GM21447 (cell line): ENCODE measurements around the gene FABP7.
A peak's percentile ranks its signal among the peaks of the same experiment; 100 is the strongest.

Experiments used
- ATAC-seq: cut with Tn5 transposase; IDR thresholded peaks from one replicate; pipeline ENCODE4 v1.9.1; 2021; ENCODE audit not compliant: unreplicated experiment

The FABP7 gene

GRCh38 chr6:122792766-122793165, 13.2 kb downstream of the FABP7 start:
- no peak for ATAC-seq

DNA sequence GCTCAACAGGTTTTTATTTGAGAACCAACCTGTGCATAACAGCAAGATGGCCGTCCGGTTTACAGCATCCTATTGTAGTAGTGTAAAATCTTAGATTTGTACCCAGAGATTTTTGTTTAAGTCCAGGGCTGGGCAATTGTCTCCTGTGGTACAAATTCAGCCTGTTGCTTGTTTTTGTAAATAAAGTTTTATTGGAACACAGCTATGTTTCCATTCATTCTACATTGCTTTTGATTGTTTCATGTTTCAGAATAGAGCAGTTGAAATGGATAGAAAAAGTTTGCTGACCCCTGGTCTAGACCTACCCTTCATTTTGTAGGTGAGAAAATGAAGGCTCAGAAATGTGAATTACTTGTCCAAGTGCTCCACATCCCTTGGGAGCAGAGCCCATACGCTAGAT, 18.0 kb downstream of the FABP7 start:
- ATAC-seq = no peak

GRCh38 chr6:122798099-122798641, 18.7 kb downstream of the FABP7 start:
- ATAC-seq = peak; percentile 81

GRCh38 chr6:122799140-122799745, 19.7 kb downstream of the FABP7 start:
- no peak for ATAC-seq

GRCh38 chr6:122799916-122800686, 20.6 kb downstream of the FABP7 start:
- no peak for ATAC-seq

GRCh38 chr6:122800906-122801305, 21.4 kb downstream of the FABP7 start:
- no peak for ATAC-seq

DNA sequence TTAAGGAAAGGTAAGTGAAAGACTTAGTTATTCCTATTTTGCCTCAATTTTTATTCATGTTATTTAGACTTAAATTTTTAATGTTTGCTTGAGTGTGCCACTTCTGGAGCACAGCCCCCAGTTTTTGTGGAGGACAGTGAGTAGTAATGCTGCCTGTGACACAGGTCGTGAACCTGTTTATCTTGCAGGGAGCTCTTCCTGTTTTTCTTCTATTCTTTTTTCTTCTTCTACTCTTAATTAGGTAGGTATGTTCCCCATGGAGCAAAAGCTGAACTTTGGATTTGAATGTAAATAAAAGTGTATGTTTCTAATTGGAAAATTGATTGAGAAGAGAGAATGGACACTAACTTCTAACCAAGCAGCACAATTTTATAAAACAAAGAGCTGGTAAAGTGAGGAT, 21.9 kb downstream of the FABP7 start:
- no peak for ATAC-seq

DNA sequence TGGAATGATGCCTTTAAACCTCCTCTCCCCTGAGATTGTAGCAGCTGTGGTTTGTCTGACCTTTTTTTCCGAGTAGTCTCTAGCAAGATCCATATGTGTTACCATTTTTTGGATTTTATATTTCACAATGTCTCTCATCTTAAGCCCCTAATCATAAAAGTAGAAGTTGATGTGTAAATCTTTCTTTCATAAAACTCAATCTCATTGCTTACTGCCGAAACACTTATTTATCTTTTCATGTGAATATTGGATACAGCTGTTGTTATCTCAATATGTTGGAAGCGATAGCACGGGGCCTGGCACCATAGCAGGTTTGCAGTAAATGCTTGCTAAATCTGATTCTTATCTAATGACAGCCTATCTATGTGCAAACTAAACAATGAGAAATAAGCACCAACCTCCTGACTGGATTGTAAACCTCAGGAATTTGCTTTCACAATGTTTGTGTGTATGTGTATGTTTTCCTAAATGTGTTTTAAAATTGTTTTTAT, 23.7 kb downstream of the FABP7 start:
- ATAC-seq = no peak

DNA sequence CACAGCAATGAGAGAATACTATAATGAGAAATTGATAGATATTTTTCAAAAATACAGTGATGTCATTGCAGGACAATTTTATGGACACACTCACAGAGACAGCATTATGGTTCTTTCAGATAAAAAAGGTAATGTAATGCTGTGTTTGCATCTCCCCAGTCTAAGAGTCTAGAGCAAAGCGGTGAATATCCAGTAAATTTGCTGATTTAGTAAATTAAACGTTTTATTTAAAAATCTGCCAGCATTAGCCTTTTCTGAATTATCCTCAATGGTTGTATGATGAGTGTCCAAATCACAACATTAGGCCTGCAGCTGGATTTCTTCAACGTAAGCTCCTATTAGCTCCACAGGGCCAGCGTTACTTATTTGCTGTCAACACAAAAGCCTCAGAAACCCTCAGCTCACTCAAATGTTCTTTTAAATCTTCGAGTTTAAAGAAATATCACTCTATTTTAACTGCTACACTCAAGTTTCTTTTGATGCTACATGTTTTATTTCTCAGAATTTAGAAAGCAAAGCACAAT, 25.5 kb downstream of the FABP7 start:
- ATAC-seq = no peak

GRCh38 chr6:122806291-122806690, 26.8 kb downstream of the FABP7 start:
- no peak for ATAC-seq

DNA sequence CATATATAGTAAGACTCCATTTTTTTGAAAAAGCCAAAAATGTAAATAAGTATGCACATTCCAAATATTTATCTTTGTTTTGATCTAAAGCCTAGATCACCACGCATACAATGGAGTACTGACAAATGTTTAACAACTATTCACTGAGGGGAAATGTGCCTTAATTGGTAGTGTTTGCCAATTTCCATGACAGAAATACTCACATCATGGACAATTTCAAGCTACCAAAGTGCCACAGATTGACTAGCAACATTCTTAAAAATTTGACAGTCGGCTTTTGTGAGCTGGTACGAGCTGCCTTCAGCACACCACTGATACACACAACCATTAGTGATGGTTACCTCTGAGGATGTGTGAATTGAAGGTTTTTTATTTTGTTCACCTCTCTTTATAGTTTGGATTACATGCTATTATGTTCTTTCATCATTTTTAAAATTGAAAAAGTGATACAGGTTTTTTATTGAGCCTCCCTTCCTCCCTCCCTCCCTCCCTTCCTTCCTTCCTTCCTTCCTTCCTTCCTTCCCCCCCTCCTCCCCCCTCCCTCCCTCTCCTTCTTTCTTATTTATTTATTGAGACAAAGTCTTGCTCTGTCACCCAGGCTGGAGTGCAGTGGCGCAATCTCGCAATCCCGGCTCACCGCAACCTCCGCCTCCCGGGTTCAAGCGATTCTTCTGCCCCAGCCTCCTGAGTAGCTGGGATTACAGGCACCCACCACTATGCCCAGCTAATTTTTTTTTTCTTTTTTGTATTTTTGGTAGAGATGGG, 28.8 kb downstream of the FABP7 start:
- no peak for ATAC-seq

DNA sequence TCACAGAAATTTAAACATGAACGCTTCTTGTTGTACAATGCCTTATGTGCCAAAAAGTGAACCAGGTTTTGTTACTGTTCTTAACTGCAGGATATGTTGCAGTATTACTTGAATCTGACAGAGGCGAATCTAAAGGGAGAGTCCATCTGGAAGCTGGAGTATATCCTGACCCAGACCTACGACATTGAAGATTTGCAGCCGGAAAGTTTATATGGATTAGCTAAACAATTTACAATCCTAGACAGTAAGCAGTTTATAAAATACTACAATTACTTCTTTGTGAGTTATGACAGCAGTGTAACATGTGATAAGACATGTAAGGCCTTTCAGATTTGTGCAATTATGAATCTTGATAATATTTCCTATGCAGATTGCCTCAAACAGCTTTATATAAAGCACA, 29.5 kb downstream of the FABP7 start:
- no peak for ATAC-seq

DNA sequence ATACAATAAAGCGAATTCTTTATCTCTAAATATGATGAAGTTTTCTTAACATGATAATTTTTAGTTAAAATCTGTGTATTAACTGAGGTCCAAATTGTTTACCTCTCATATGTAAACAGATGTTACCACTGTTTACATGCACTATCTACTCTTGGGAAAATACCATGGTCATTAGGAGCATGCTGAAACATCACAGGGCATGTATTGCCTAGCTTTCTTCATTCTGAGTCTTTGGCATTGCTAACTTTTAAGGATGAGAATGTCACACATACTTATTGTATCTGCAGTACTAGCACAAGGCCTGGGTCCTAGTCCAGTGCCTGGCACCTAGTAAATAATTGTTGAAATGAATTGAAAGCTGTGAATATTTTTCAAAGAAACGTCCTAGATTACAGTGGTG, 30.2 kb downstream of the FABP7 start:
- ATAC-seq = no peak

GRCh38 chr6:122810189-122810588, 30.7 kb downstream of the FABP7 start:
- ATAC-seq = no peak

GRCh38 chr6:122817358-122817757, 37.8 kb downstream of the FABP7 start:
- no peak for ATAC-seq

- ATAC-seq = no peak
Observed at GRCh38 chr6:122817766-122818165, 38.2 kb downstream of the FABP7 start.

DNA sequence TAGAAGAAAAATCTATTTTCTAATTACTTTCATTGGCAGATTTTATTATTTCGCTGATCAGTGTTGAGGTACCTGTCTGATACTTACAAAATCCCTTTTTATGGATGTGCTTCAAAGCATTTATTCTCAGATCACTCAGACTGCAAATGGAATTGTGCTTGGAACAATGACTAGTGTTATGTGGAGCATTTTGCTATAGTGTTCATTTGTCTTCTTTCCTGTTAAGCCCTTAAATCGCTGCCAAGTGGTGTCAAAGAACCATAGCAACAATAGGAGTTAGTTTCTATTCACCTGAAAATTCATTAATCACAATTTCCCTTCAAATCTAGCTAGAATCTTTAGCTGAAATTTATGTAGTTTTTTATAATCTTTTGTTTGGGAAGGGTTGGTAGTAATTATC, 39.4 kb downstream of the FABP7 start:
- ATAC-seq = no peak

DNA sequence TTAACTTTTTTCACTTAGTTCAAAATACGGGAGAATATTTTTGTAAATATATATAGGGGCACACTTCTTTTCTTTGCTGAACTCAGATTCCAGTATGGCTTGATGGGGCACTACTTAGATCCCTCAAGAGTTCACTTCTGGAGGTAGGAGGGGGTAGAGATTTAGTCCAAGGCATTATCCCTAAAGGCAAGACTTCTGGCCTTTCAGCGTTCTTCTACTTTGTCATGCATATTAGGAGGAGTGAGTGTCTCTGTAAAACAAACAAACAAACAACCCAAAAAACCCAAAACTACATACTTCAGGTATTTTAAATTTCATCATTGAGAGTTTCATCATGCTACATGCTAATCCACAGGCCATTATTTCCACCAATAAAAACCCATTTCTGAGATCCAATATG, 41.6 kb downstream of the FABP7 start:
- no peak for ATAC-seq

GRCh38 chr6:122825163-122825562, 45.6 kb downstream of the FABP7 start:
- ATAC-seq = no peak

DNA sequence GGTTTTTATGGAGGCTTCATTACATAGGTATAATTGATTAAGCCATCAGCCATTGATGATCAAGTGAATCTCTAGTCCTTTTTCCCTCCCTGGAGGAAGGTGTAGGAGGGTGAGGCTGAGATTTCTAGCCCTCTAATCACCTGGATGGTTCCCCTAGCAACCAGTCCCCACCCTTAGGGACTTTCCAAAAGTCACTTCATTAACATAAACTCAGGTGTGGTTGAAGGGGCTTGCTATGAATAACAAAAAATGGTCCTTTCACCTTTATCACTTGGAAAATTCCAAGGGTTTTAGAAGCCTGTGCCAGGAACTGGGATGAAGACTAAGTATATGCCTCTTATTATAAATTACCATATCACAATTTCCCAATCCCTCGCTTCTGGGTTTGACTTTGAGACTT, 49.9 kb downstream of the FABP7 start:
- ATAC-seq = no peak

DNA sequence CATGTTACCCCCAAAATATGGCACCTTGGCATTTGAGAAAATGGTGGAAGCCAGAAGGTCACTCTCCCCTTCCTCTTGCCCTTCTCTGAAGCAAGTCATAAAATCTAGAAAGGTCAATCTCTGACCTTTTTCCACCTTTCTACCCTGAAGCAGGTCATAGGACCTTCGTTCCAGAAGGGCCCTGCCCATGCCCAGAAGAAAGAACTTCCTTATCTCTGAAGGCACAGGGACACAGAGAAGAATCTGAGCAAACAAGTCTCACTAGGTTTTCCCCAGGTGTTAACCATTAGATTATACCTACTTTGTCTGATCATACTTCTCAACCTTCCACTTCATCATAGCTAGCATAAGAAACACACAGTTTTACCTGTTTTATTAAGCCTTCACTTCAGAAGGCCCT, 52.0 kb downstream of the FABP7 start:
- no peak for ATAC-seq
